ENCODE results near the gene RPL37. TPM values are rescaled to one million over a fixed set of nuclear protein-coding genes. Genes with fewer than 3 reads are reported as not detected.
A peak's percentile ranks its signal among the peaks of the same experiment; 100 is the strongest.
"Not testable (repeated sequence)": the region's sequence is repeated elsewhere in the genome, so short reads cannot be mapped to it uniquely, and the experiment has no call there.

The RPL37 gene
- 100 to 1,000 TPM in 2 of 4 donors, 10 to 100 TPM in 2; 54.4 to 499 (median 123) TPM for total RNA-seq

GRCh38 chr5:40834849-40835787 is at the start of gene RPL37:
RPL37 (minus strand) TSS chr5:40835222; CDS start chr5:40835185, 37 bp downstream.
- Histone ChIP-seq H3K27me3 (no peaks in the 10 kb centered on the region), H3K36me3 (peaks cover 32 to 34% of the 10 kb centered on the region in 2 donors), H3K27ac (peak within 1 kb of the TSS; percentile 95 to 99 (median 98)), H3K4me3 (replicated peaks in 1 of 3) (peak within 1 kb of the TSS; percentile 68 to 91 (median 74)), H3K9me3 (no peaks in the 10 kb centered on the region), H3K4me1 (peaks cover 14 to 22% of the 10 kb centered on the region in 2 donors)
- DNase-seq = peak; percentile 96
- 3 to 6% methylated on average over 25 to 61 of the region's 61 CpGs for WGBS, 2 donors
- TF ChIP-seq POLR2A (IDR thresholded peaks at IDR 0.05) = peak; percentile 2 to 94
- TF ChIP-seq CTCF (IDR thresholded peaks at IDR 0.05) = peak in 1 of 6 experiments; percentile 3
- intact Hi-C loops (cut with DNase I) = loop anchor here (5.0 kb wide), 1 partner anchor 42 kb away; no protein-coding TSS in a partner anchor

- 47 to 55% methylated on average over 1 of the region's 1 CpG for WGBS, 2 donors
Measured at GRCh38 chr5:40883051-40883450, 48.0 kb upstream of the RPL37 start.

GRCh38 chr5:40882291-40882690 is 47.3 kb upstream of the RPL37 start:
- Histone ChIP-seq H3K36me3 (no peaks in the 10 kb centered on the region), H3K9me3 (no peaks in the 10 kb centered on the region), H3K4me3 (replicated peaks in 1 of 3) (no peak overlapping the region), H3K27me3 (no peaks in the 10 kb centered on the region), H3K27ac (no peak overlapping the region), H3K4me1 (no peaks in the 10 kb centered on the region)
- intact Hi-C loops (cut with DNase I) = no loop called here
- no peak for DNase-seq
- 93 to 94% methylated on average over 4 of the region's 4 CpGs for WGBS, 2 donors
- TF ChIP-seq POLR2A (IDR thresholded peaks at IDR 0.05) = no peak
- no peak for TF ChIP-seq CTCF (IDR thresholded peaks at IDR 0.05)

More at GRCh38 chr5:40883051-40883450, 48.0 kb upstream of the RPL37 start:
- H3K27me3 ChIP-seq; H3K9me3 ChIP-seq; H3K36me3 ChIP-seq; H3K4me3 ChIP-seq (replicated peaks in 1 of 3); H3K27ac ChIP-seq; intact Hi-C loops (cut with DNase I); DNase-seq; H3K4me1 ChIP-seq: not testable (repeated sequence)

GRCh38 chr5:40879163-40879942 is 44.3 kb upstream of the RPL37 start:
- WGBS, 2 donors = 36 to 40% methylated on average over 10 of the region's 10 CpGs

More at GRCh38 chr5:40879163-40879942, 44.3 kb upstream of the RPL37 start:
- Histone ChIP-seq H3K4me1 (no peaks in the 10 kb centered on the region), H3K4me3 (replicated peaks in 1 of 3) (no peak overlapping the region), H3K9me3 (no peaks in the 10 kb centered on the region), H3K27ac (no peak overlapping the region), H3K27me3 (no peaks in the 10 kb centered on the region), H3K36me3 (no peaks in the 10 kb centered on the region)
- DNase-seq = no peak
- intact Hi-C loops (cut with DNase I) = loop anchor here (5.0 kb wide), 2 partner anchors 42 to 122 kb away; partner anchors contain the start of genes RPL37 and TTC33
- peak in 5 of 6 experiments; percentile 24 to 68 (median 58) for TF ChIP-seq CTCF (IDR thresholded peaks at IDR 0.05)
- TF ChIP-seq POLR2A (IDR thresholded peaks at IDR 0.05) = no peak
